ENCODE results near the gene CHD3. TPM values are rescaled to one million over a fixed set of nuclear protein-coding genes. Genes with fewer than 3 reads are reported as not detected.

Gene CHD3
- 34.1 and 41.5 TPM in 2 replicates for total RNA-seq (2014; rRNA removed; shearing (Covaris generic))

- in situ Hi-C loops (cut with HindIII; ENCODE audit: low sequenced_read_pairs): no loop called here
- DNase-seq (ENCODE audit: low spot score): no peak
These were observed at the start of gene CHD3 for GRCh38 chr17:7888184-7888920. TSS of gene CHD3 (plus strand) at chr17:7888789. CDS start at chr17:7889001, 212 bp downstream.

DNA sequence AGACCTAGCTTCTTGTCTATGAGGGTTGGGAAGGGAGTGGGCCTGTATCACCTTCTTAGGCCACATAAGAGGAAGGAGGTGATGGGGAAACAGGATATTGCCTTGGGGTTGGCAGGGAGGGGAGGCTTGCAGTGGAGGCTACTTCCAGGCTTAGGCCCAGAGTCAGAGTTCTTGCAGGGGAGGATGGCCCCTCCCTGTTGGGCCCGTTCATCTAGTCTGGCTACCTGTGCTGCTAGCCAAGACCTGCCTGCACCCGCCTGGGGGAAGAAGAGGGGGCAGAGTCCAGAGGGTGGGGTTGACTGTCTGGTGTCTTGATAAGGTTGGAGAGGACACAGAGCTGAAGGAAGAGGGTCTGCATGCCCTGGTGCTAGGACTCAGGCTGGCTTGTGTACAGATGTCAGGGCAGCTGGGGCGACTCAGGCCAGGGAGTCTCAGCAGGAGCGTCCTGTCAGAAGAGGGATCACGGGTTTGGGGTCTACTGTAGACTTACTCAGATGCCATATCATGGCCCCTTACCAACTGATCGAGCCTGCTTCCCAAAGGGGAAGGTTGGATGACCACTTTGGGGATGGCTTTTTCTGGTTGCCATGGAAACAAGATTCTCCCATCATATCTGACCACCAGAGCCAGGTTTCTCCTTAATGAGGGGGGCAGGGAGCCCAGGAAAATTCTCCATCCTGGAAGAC, 49.3 kb upstream of the CHD3 start:
- DNase-seq (ENCODE audit: low spot score): peak; percentile 9
- in situ Hi-C loops (cut with HindIII; ENCODE audit: low sequenced_read_pairs): no loop called here

DNA sequence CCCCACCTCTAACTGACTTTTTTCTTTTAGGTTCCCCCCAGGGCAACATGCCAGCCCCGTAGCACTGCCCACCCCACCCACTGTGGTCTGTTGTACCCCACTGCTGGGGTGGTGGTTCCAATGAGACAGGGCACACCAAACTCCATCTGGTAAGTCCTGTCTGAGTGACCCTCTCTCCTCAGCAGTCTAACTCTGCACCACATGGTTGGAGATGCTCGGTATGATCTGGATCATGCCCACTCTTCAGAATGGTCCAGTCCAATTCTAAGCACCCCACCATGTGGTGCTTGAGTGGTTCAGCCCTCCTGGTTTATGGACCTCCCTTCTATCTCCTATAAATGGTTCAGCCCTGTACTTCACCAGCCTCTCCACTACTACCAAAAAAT, 48.7 kb upstream of the CHD3 start:
- in situ Hi-C loops (cut with HindIII; ENCODE audit: low sequenced_read_pairs): no loop called here
- peak; percentile 57 for DNase-seq (ENCODE audit: low spot score)

DNA sequence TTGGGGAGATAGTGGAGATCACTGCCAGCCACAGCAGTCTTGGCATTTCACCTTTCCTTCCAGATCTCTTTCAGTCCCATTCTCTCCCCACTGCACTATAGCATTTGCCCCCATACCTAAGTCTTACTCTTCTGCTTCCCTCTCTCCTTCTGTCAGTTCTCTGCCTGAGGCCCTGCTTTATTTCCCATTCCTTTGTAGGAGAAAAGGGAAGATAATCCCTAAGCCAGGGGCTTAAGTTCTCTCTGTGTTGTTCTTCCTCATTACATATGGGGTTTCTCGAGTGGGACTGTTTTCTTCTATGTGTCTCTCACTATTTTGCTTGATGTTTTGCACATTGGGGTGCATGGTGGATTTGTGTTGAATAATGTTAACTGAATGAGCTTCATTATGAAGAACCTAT, 48.1 kb upstream of the CHD3 start:
- in situ Hi-C loops (cut with HindIII; ENCODE audit: low sequenced_read_pairs): no loop called here
- DNase-seq (ENCODE audit: low spot score): peak; percentile 5

DNA sequence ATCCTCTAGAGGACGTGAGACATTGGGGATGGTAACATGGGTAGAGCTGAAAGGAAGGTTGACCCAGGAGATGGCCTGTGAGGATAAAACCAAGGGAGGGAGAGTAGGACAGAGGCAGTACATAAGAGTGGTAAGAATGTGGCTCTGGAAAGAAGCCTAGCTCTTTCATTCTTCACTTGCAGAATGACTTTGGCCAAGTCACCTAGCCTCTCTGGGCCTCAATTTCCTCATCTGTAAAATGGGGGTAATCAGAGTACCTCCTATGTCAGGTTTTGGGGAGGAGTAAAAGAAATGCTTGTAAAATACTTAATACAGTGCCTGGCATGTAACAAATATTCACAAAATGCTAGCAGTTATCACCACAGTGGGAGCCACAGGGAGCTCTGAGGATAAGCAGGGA, 47.7 kb upstream of the CHD3 start:
- DNase-seq (ENCODE audit: low spot score): no peak
- in situ Hi-C loops (cut with HindIII; ENCODE audit: low sequenced_read_pairs): no loop called here

DNA sequence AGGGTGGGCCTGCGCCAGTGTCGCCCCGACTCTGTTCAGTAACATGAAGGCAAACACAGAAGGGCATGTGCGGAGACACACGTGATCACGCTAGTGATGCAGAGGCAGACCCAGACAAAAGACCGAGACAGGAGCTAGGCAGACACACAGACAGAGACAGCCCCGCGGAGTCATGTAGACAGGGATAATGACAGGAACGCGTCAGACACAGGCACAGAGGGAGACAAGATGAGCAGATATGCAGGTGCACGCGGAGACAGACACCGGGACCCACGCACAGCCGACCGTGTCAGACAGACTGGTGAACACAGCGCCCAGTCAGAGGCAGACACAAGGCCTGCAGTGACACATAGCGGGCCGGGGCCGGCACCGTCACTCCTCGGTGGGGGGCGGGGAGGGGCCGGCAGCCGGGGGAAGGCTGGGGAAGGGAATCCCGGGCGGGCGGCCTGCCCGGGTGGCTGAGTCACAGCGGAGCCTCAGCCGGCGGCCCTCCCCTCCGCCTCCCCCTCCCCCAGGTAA, 47.1 kb upstream of the CHD3 start:
- in situ Hi-C loops (cut with HindIII; ENCODE audit: low sequenced_read_pairs): no loop called here
- peak; percentile 60 for DNase-seq (ENCODE audit: low spot score)

GRCh38 chr17:7841915-7842379, 46.6 kb upstream of the CHD3 start:
- peak; percentile 84 for DNase-seq (ENCODE audit: low spot score)
- in situ Hi-C loops (cut with HindIII; ENCODE audit: low sequenced_read_pairs): no loop called here

DNA sequence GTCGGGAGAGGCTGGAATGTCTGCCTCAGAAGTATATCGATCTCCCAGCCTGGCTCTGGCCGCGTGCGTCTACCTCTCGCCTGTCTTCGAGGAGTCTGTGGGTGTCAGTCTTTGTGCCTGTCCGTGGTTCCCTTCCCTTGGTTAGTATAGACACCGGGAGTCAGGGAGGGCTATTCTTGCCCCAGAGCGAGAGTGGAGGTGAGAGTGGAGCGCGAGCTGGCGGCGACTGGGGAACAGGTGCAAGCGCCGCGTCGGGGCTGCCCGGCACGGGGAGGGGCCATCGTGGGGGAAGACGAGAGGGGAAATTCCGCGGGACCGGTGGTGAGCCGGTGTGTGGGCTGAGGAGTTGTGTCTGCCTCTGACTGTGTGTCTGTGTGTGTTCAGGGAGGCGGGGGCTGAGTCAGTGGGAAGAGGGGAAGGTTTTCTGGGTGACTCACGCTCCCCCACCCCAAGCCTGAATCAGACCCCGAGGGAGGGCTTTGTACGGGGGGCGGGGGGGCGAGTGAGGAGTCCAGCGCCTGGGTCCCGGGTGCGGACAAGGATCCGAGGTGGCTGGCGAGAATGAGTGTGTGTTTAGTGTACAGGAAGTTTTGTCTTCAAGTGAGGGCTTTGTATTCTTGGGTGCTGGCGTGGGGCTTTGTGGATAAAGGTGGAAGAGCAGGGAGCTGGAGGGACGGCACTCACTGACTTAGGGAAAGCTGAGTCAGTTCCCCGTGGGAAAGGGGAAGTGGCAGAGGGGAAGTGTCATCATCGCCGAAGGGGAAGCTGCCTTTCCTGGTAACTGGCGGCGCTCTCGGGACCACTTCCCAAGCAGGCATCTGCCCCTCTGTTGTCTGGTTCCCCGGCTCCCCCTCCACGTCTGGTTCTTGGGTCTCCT, 46.0 kb upstream of the CHD3 start:
- in situ Hi-C loops (cut with HindIII; ENCODE audit: low sequenced_read_pairs): no loop called here
- DNase-seq (ENCODE audit: low spot score): peak; percentile 46

- in situ Hi-C loops (cut with HindIII; ENCODE audit: low sequenced_read_pairs): no loop called here
- no peak for DNase-seq (ENCODE audit: low spot score)
These were observed 45.4 kb upstream of the CHD3 start for GRCh38 chr17:7843257-7843535.

DNA sequence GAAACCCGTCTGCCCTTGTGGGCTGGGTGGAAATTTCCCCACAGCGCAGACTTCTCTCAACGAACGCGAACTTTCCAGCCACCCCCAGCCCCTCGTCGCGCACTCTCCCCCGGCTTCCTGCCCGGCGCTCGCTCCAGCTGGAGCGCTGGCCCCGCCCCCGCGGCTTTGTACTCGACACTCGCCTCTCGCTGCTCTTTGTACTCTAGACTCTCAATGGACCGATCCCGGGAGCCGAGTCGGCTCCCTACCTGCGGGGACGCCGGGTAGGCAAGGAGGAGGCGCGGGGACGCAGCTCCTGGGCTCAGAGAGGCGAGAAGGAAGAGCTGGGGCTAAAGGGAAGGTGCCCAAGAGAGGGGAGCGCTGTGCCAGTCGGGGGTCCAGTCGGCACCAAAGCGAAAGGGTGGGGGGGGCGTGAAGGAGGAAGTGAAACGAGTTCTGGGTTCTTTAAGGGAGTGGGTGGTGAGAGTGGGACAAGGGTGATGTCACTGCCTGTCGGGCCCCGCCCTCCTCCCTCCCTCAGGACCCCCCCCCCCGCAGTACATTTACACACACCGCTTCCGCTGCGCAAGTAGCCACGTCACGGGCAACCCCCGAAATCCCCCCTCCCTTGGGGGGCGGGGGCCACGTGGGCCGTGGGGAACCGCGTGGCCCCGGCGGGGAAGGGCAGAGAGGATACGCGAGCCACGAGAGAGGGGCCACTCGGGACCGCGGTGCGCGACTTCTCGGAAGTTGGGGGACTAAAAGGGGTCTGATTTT, 44.9 kb upstream of the CHD3 start:
- DNase-seq (ENCODE audit: low spot score): peak; percentile 64
- in situ Hi-C loops (cut with HindIII; ENCODE audit: low sequenced_read_pairs): no loop called here

- in situ Hi-C loops (cut with HindIII; ENCODE audit: low sequenced_read_pairs): no loop called here
- DNase-seq (ENCODE audit: low spot score): peak; percentile 97
These were observed 44.1 kb upstream of the CHD3 start for GRCh38 chr17:7844292-7845154.

- in situ Hi-C loops (cut with HindIII; ENCODE audit: low sequenced_read_pairs): no loop called here
- no peak for DNase-seq (ENCODE audit: low spot score)
These were observed 43.1 kb upstream of the CHD3 start for GRCh38 chr17:7845359-7846062.

DNA sequence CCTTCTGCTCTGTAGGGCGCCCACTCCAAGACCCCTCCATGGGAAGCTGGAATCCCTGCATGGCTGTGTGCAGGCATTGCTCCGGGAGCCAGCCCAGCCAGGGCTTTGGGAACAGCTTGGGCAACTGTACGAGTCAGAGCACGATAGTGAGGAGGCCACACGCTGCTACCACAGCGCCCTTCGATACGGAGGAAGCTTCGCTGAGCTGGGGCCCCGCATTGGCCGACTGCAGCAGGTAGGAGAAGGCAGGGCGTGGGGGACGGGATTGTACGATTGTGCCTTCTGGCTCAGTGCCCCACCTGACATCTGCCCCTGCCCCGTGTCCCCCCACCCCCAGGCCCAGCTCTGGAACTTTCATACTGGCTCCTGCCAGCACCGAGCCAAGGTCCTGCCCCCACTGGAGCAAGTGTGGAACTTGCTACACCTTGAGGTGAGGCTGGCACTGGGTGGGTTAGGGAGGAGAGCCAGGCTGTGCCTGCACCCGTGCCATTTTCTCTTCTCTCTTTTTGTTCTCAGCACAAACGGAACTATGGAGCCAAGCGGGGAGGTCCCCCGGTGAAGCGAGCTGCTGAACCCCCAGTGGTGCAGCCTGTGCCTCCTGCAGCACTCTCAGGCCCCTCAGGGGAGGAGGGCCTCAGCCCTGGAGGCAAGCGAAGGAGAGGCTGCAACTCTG, 42.4 kb upstream of the CHD3 start:
- in situ Hi-C loops (cut with HindIII; ENCODE audit: low sequenced_read_pairs): no loop called here
- no peak for DNase-seq (ENCODE audit: low spot score)

DNA sequence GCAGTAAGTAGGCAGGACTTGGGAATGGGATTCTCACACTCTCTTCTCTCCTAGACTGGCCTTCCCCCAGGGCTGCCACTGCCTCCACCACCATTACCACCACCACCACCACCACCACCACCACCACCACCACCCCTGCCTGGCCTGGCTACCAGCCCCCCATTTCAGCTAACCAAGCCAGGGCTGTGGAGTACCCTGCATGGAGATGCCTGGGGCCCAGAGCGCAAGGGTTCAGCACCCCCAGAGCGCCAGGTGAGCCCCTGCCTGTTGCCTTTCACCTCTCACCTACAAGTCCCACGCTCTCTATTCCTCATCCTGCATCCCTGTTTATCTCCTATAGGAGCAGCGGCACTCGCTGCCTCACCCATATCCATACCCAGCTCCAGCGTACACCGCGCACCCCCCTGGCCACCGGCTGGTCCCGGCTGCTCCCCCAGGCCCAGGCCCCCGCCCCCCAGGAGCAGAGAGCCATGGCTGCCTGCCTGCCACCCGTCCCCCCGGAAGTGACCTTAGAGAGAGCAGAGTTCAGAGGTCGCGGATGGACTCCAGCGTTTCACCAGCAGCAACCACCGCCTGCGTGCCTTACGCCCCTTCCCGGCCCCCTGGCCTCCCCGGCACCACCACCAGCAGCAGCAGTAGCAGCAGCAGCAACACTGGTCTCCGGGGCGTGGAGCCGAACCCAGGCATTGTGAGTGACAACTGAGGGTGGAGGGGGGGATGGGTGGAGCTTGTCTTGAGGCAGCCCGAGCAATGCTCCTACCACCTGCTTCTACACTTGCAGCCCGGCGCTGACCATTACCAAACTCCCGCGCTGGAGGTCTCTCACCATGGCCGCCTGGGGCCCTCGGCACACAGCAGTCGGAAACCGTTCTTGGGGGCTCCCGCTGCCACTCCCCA, 41.6 kb upstream of the CHD3 start:
- in situ Hi-C loops (cut with HindIII; ENCODE audit: low sequenced_read_pairs): no loop called here
- no peak for DNase-seq (ENCODE audit: low spot score)

GRCh38 chr17:7848131-7848579, 40.4 kb upstream of the CHD3 start:
- in situ Hi-C loops (cut with HindIII; ENCODE audit: low sequenced_read_pairs): no loop called here
- DNase-seq (ENCODE audit: low spot score): no peak

- DNase-seq (ENCODE audit: low spot score): no peak
- in situ Hi-C loops (cut with HindIII; ENCODE audit: low sequenced_read_pairs): no loop called here
These were observed 39.9 kb upstream of the CHD3 start for GRCh38 chr17:7848739-7849129.

Data from G401 (cell line).